ENCODE measurements around the gene SMIM41.

DNA sequence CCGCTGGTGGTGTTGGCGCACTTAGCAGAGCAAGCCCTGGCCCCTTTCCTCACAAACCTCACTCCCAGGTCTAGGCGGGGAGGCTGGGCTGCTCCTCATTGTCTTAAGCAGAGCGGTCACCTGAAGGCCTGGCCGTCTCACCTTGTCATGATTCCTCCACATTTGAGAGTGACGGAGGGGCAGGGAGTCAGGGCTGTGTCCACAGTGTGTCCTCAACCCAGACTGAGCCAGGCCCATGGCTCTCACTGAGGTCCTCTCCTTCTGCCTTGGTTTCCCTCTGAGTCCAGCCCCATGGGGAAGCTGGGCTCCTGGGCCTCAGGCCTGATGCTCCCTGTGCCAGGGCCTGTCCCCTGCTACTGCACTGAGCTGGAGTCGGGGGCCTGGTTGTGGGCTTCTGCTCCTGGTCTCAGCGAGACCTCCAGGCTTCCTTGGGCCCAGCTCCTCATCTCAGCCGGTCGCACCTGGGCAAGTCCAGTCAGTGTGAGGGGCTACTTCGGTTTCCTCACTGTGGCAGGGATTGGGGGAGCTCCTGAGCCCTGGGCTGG, 67.4 kb downstream of the SMIM41 start:
- no peak for TF ChIP-seq EZH2 (optimal IDR thresholded peaks at IDR 0.05; ENCODE audit: low read depth, low read length)
- TF ChIP-seq CTCF (IDR thresholded peaks at IDR 0.05; ENCODE audit: low read length), result no peak
- TF ChIP-seq EZH2phosphoT487 (IDR thresholded peaks at IDR 0.05; ENCODE audit: low read length), result no peak
